ENCODE results near the gene CRMP1. TPM values are rescaled to one million over a fixed set of nuclear protein-coding genes. Genes with fewer than 3 reads are reported as not detected.

CRMP1 gene
- total RNA-seq, 1 experiment from 2014 or later = 134 TPM

DNA sequence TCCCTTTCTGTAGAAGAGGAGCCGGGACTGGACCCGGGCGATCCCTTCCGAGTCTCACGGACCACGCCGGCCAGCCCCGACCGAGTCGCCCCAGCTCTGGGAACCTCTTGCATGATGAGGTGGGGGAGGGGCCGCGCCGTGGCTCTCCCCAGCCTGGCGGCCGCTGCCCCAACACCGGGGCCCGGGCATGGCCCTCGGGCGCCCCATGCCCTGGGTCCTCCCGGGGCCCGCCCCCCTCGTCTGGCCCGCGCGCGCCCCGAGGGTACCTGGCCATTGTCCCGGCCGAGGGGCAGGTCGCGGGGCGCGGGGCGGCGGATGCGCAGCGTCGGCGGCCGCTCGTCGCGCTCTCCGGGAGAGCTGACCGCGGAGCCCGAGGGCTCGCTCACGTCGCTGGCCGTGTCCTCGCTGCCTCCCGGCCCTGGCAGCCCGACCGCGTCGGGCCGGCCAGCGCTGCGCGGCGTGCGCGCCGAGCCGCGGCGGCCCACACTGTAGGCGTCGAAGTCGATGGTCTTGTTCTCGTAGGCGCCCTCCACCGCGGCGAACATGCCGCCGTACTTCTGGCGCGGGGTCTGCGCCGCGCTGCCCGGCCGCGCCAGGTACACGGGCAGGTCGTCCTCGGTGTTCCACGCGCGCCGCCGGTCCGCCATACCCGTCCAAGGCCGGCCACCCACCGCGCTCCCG is 423 bp downstream of the CRMP1 start (continued):
- TF ChIP-seq ATF6 (CRISPR knock-in tag; IDR thresholded peaks at IDR 0.05) = no peak
- TF ChIP-seq, protein P1, sequence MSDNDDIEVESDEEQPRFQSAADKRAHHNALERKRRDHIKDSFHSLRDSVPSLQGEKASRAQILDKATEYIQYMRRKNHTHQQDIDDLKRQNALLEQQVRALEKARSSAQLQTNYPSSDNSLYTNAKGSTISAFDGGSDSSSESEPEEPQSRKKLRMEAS (CRISPR knock-in tag; IDR thresholded peaks at IDR 0.05) = no peak
- TF ChIP-seq JUN (CRISPR knock-in tag; IDR thresholded peaks at IDR 0.05) = peak; percentile 23; the same call in 1 of the 2 replicates
- TF ChIP-seq, protein P2, sequence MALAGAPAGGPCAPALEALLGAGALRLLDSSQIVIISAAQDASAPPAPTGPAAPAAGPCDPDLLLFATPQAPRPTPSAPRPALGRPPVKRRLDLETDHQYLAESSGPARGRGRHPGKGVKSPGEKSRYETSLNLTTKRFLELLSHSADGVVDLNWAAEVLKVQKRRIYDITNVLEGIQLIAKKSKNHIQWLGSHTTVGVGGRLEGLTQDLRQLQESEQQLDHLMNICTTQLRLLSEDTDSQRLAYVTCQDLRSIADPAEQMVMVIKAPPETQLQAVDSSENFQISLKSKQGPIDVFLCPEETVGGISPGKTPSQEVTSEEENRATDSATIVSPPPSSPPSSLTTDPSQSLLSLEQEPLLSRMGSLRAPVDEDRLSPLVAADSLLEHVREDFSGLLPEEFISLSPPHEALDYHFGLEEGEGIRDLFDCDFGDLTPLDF (CRISPR knock-in tag; IDR thresholded peaks at IDR 0.05) = no peak
- TF ChIP-seq TEAD1 (CRISPR knock-in tag; IDR thresholded peaks at IDR 0.05) = peak; percentile 54
- TF ChIP-seq JAZF1 (CRISPR knock-in tag; IDR thresholded peaks at IDR 0.05) = no peak

DNA sequence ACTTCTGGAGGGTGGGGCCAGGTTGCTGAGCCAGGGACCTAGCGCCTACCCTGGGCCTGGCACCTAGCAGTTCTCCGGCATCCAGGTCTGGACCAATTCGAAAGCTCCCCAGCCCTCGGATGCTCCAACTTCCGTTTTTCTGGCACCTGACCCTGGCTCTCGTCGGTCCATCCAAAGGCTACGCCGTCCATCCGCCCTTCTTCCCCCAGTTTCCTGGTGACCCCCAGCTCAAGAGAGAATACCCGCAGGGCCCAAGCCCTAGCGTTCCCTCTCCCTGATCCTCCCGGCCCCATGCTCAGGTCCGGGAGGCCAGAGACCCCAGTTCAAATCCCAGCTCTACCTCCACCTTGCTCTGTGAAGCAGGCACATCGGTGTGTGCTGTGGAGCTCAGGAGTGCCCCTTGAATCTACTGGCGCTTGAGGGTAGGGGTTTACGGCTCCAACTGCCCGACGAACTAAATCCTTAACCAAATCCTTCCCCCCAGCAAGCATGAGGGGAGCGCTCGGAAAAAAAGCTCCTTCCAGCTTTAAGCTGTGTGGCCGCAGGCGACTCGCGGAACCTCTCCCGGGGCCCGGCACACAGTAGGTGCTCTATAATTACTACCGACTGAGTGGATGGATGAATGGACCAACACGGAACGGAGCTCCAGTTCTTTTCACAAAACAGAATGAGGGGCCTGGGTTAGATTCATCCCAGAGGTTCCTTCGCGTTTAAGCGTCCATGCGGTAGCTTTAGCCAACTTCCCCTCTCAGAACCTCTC is 1.1 kb downstream of the CRMP1 start:
- H3K27ac Mint-ChIP-seq = no peak overlapping the region
- DNase-seq (ENCODE audit: low spot score) (no peak), ATAC-seq (no peak)
- H3K9me3 Mint-ChIP-seq = peaks cover 4% of the 10 kb centered on the region
- ChIA-PET CTCF (interaction anchor here (1.0 to 2.1 kb wide), 9 partner anchors 14 to 655 kb away, joined by 3 to 13 read pairs (median 7); no protein-coding TSS in a partner anchor), POLR2A (interaction anchor here (0.6 to 2.2 kb wide), 5 partner anchors 10 to 1350 kb away, joined by 3 to 8 read pairs (median 3); partner anchors contain the start of gene STX18)
- H3K4me3 Mint-ChIP-seq = peak overlapping the region; percentile 73
- H3K4me1 Mint-ChIP-seq = peaks cover 46% of the 10 kb centered on the region
- peaks cover 72% of the 10 kb centered on the region for H3K27me3 Mint-ChIP-seq (ENCODE audit: low read depth)
- peaks cover 4% of the 10 kb centered on the region for H3K36me3 Mint-ChIP-seq
- no peak for TF ChIP-seq ERG (CRISPR knock-in tag; IDR thresholded peaks at IDR 0.05)
- 0 out of 2 replicates have a peak, but pooled peaks have one; percentile 2 for TF ChIP-seq E2F4 (CRISPR knock-in tag; IDR thresholded peaks at IDR 0.05; ENCODE audit: borderline replicate concordance, low read depth)

DNA sequence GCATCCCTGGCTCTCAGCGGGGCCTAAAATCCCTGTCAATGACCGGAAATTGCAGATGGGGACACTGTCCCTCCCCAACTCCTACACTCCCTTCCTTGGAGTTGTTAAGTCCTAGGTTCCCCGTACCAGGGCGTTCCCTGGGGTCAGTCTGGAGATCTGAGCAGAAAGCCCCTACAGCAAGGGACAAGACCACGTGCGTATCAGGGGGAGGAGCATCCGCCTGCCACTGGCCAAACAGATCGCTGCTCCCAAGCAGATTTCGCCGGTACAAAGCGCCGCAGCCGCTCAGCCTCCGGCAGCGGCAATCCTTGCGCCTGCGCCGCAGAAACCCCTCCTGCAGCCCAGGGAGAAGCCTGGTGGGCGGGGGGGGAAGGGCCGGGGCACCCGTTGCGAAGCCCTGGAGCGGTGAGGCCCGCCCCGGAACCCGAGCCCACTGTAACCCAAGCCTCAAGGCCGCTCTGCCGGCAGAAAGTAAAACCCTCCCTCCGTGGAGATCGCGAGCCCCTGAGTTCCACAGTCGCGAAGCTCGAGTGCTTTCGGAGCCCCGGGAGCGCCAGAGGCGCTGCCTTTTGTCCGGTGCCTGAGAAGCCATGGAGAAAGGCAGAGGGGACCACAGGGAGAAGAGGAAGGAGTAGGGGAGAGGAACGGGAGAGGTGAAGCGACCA is 2.7 kb downstream of the CRMP1 start:
- H3K4me3 Mint-ChIP-seq = peak overlapping the region; percentile 73
- peaks cover 55% of the 10 kb centered on the region for H3K4me1 Mint-ChIP-seq
- peak; percentile 93 for DNase-seq (ENCODE audit: low spot score)
- ChIA-PET POLR2A (interaction anchor here (2.2 kb wide), 1 partner anchor 9 kb away, joined by 8 read pairs; no protein-coding TSS in a partner anchor), CTCF (interaction anchor here (0.7 to 4.1 kb wide), 4 partner anchors 22 to 221 kb away, joined by 3 to 25 read pairs (median 6); no protein-coding TSS in a partner anchor)
- H3K27ac Mint-ChIP-seq = peak overlapping the region; percentile 99
- peaks cover 57% of the 10 kb centered on the region for H3K27me3 Mint-ChIP-seq (ENCODE audit: low read depth)
- no peaks in the 10 kb centered on the region for H3K9me3 Mint-ChIP-seq
- H3K36me3 Mint-ChIP-seq = no peaks in the 10 kb centered on the region
- ATAC-seq = peak; percentile 60
- TF ChIP-seq ZNF532 (CRISPR knock-in tag; IDR thresholded peaks at IDR 0.05; ENCODE audit: borderline replicate concordance) (no peak), NFYB (CRISPR knock-in tag; conservative IDR thresholded peaks at IDR 0.05; ENCODE audit: low read depth) (no peak), ZNF317 (CRISPR knock-in tag; IDR thresholded peaks at IDR 0.05; ENCODE audit: borderline replicate concordance, low read depth) (no peak), SP1 (CRISPR knock-in tag; conservative IDR thresholded peaks at IDR 0.05) (no peak), PRRX2 (CRISPR knock-in tag; IDR thresholded peaks at IDR 0.05) (no peak), NFATC4 (CRISPR knock-in tag; IDR thresholded peaks at IDR 0.05) (no peak), ATF3 (CRISPR knock-in tag; conservative IDR thresholded peaks at IDR 0.05) (no peak), ZNF219 (CRISPR knock-in tag; IDR thresholded peaks at IDR 0.05; ENCODE audit: borderline replicate concordance) (no peak), CREM (CRISPR knock-in tag; IDR thresholded peaks at IDR 0.05) (no peak), IRF1 (CRISPR knock-in tag; IDR thresholded peaks at IDR 0.05) (no peak)

Measured in WTC11 (cell line).